K562 (cell line): ENCODE results near the gene GMPR.

Experiments used
- CREB3 ChIP-seq: fragments of 450-650 bp; conservative IDR thresholded peaks from 2 replicates; pipeline ENCODE4 v1.6.1; 2016; ENCODE audit warnings: missing genetic modification characterization, low read depth, mild to moderate bottlenecking, missing compliant biosample characterization, moderate library complexity
- E2F1 ChIP-seq: sonication (generic); formaldehyde crosslinking; IDR thresholded peaks from 2 replicates; pipeline ENCODE4 v1.8.1; 2023; ENCODE audit warnings: mild to moderate bottlenecking, missing genetic modification reagents, moderate library complexity
- EZH2 ChIP-seq: IDR thresholded peaks from 2 replicates; pipeline ENCODE4 v1.6.1; 2012; ENCODE audit warnings: low read depth, mild to moderate bottlenecking, inconsistent platforms, low read length, borderline replicate concordance
- GATAD2B ChIP-seq: fragments of 450-650 bp; IDR thresholded peaks from 2 replicates; pipeline ENCODE4 v1.6.1; 2017; ENCODE audit warnings: mild to moderate bottlenecking, borderline replicate concordance
- IRF1 ChIP-seq: sonication (generic); formaldehyde crosslinking; IDR thresholded peaks from 2 replicates; pipeline ENCODE4 v1.8.0; 2022; ENCODE audit warnings: missing genetic modification reagents, mild to moderate bottlenecking, borderline replicate concordance
- SIN3B ChIP-seq: fragments of 450-650 bp; IDR thresholded peaks from 2 replicates; pipeline ENCODE4 v1.6.1; 2017; ENCODE audit warnings: low read depth, mild to moderate bottlenecking, moderate library complexity
- SP1 ChIP-seq: sonication (generic); formaldehyde crosslinking; IDR thresholded peaks from 2 replicates; pipeline ENCODE4 v1.8.1; 2022; ENCODE audit warnings: mild to moderate bottlenecking, missing genetic modification reagents
- YBX1 ChIP-seq: fragments of 450-650 bp; IDR thresholded peaks from 2 replicates; pipeline ENCODE4 v1.7.1; 2016; ENCODE audit warnings: mild to moderate bottlenecking
- ZKSCAN1 ChIP-seq: fragments of 150-350 bp; IDR thresholded peaks from 2 replicates; pipeline ENCODE4 v1.6.1; 2016; ENCODE audit warnings: low read depth, low read length

DNA sequence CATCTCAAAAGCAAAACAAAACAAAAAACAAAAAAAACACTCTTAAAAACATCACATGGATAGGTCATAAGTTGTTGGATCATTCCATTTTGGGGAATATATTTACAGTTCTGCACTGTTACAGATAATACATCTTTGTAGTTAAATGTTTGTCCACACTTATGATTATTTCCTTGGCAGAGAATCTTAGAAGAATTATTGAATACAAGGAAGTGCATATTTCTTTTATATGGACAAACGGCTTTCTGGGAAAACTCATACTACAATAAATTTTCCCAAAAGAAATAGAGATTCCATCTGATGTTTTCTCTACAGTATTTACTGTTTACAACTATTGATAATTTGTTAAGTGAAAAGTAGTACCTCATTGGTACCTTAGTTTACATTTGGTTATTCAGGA is 33.8 kb downstream of the GMPR start:
- TF ChIP-seq SIN3B (no peak), YBX1 (no peak), SP1 (CRISPR knock-in tag) (no peak), ZKSCAN1 (no peak), EZH2 (no peak), IRF1 (CRISPR knock-in tag) (no peak), CREB3 (tag) (no peak), GATAD2B (no peak), E2F1 (CRISPR knock-in tag) (no peak)
